ENCODE measurements around the gene ALOX15B. TPM values are rescaled to one million over a fixed set of nuclear protein-coding genes. Genes with fewer than 3 reads are reported as not detected.

Gene ALOX15B
- total and polyA plus RNA-seq, 9 of the 15 experiments (the other 6 are each of a cell fraction or from before 2014, with no cell fraction given) = 0.04 TPM; not detected in 8

DNA sequence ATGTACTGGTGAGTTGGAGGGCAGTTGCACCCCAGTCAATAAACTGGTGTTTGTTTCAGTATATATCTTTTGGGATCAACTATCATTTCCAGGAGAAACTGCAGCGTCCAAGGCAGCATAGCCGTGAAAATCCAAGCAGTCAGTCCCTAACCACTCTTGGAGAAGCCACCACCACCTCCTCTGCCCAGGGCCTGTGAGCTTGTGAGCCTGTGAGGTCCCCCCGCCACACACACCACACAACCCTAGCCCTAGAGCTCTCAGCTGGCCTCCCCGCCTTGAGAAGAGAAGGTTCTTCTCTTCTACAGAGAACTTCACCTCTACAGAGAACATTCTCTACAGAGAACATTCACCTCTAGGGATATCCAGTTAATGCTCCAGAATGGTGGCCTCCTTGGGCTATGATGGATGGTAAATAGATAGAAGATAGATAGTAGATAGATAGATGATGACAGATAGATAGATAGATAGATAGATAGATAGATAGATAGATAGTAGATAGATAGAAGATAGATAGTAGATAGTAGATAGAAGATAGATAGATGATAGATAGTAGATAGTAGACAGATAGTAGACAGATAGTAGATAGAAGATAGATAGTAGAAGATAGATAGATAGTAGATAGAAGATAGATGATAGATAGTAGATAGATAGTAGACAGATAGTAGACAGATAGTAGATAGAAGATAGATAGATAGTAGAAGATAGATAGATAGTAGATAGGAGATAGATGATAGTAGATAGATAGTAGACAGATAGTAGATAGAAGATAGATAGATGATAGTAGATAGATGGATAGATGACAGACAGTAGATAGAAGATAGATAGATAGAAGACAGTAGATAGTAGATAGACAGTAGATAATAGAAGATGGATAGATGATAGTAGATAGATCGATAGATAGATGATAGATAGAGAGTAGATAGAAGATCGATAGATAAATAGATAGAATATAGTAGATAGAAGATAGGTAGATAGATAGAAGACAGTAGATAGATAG is 13.7 kb downstream of the ALOX15B start (continued):
- TF ChIP-seq ZNF263 (CRISPR knock-in tag; IDR thresholded peaks at IDR 0.05; ENCODE audit: borderline replicate concordance) (no peak), RCOR1 (IDR thresholded peaks at IDR 0.05; ENCODE audit: borderline replicate concordance in 1 of 2, low read depth in 2 of 2, low read length in 2 of 2) (no peak), TAF15 (IDR thresholded peaks at IDR 0.05; ENCODE audit: low read depth, low read length) (no peak), TEAD1 (CRISPR knock-in tag; IDR thresholded peaks at IDR 0.05) (no peak), RBM17 (IDR thresholded peaks at IDR 0.05; ENCODE audit: borderline replicate concordance, low read depth, low read length) (no peak), HNRNPH1 (optimal IDR thresholded peaks at IDR 0.05; ENCODE audit: low read depth, low read length) (no peak), EGR1 (conservative IDR thresholded peaks at IDR 0.05) (no peak), CREBBP (IDR thresholded peaks at IDR 0.05; ENCODE audit: low read depth, low read length) (peak; percentile 95), HNRNPLL (IDR thresholded peaks at IDR 0.05; ENCODE audit: low read depth, low read length, poor library complexity, severe bottlenecking) (no peak), GATA2 (CRISPR knock-in tag; IDR thresholded peaks at IDR 0.05) (no peak), BCOR (IDR thresholded peaks at IDR 0.05) (peak; percentile 27; the same call in 1 of the 2 replicates), DACH1 (IDR thresholded peaks at IDR 0.05; ENCODE audit: partially characterized antibody) (peak; percentile 73), CHCHD3 (CRISPR knock-in tag; IDR thresholded peaks at IDR 0.05) (no peak), BRCA1 (IDR thresholded peaks at IDR 0.05) (peak; percentile 39; the same call in 1 of the 2 replicates), BRCA1 (CRISPR knock-in tag; IDR thresholded peaks at IDR 0.05) (no peak), ZNF134 (CRISPR knock-in tag; conservative IDR thresholded peaks at IDR 0.05) (no peak), PHF8 (IDR thresholded peaks at IDR 0.05; ENCODE audit: borderline replicate concordance, low read length) (no peak), GATAD2B (IDR thresholded peaks at IDR 0.05; ENCODE audit: borderline replicate concordance) (peak; percentile 61; the same call in 1 of the 2 replicates)
- TF ChIP-seq, protein P1, sequence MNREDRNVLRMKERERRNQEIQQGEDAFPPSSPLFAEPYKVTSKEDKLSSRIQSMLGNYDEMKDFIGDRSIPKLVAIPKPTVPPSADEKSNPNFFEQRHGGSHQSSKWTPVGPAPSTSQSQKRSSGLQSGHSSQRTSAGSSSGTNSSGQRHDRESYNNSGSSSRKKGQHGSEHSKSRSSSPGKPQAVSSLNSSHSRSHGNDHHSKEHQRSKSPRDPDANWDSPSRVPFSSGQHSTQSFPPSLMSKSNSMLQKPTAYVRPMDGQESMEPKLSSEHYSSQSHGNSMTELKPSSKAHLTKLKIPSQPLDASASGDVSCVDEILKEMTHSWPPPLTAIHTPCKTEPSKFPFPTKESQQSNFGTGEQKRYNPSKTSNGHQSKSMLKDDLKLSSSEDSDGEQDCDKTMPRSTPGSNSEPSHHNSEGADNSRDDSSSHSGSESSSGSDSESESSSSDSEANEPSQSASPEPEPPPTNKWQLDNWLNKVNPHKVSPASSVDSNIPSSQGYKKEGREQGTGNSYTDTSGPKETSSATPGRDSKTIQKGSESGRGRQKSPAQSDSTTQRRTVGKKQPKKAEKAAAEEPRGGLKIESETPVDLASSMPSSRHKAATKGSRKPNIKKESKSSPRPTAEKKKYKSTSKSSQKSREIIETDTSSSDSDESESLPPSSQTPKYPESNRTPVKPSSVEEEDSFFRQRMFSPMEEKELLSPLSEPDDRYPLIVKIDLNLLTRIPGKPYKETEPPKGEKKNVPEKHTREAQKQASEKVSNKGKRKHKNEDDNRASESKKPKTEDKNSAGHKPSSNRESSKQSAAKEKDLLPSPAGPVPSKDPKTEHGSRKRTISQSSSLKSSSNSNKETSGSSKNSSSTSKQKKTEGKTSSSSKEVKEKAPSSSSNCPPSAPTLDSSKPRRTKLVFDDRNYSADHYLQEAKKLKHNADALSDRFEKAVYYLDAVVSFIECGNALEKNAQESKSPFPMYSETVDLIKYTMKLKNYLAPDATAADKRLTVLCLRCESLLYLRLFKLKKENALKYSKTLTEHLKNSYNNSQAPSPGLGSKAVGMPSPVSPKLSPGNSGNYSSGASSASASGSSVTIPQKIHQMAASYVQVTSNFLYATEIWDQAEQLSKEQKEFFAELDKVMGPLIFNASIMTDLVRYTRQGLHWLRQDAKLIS (CRISPR knock-in tag; IDR thresholded peaks at IDR 0.05) = no peak
- TF ChIP-seq, protein P2, sequence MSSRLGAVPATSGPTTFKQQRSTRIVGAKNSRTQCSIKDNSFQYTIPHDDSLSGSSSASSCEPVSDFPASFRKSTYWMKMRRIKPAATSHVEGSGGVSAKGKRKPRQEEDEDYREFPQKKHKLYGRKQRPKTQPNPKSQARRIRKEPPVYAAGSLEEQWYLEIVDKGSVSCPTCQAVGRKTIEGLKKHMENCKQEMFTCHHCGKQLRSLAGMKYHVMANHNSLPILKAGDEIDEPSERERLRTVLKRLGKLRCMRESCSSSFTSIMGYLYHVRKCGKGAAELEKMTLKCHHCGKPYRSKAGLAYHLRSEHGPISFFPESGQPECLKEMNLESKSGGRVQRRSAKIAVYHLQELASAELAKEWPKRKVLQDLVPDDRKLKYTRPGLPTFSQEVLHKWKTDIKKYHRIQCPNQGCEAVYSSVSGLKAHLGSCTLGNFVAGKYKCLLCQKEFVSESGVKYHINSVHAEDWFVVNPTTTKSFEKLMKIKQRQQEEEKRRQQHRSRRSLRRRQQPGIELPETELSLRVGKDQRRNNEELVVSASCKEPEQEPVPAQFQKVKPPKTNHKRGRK (tag; IDR thresholded peaks at IDR 0.05) = 0 out of 2 replicates have a peak, but pooled peaks have one; percentile 25
